ENCODE measurements around the gene ERICH2.

DNA sequence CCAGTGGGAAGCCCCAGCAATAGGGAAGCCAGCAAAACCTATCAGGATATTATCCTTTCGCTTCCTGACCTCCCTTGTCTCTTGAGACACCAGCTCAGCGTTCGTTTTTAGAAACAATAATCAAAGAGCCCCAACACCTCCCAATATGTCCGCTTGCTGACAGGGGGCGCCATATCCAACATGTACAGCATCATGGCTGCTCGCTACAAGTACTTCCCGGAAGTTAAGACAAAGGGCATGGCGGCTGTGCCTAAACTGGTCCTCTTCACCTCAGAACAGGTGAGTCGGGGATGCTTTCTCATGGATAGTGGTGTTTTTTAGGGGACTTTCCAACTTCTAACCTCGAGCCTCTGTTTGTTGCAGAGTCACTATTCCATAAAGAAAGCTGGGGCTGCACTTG lies 75.2 kb downstream of the ERICH2 start:
- TF ChIP-seq, protein P1, sequence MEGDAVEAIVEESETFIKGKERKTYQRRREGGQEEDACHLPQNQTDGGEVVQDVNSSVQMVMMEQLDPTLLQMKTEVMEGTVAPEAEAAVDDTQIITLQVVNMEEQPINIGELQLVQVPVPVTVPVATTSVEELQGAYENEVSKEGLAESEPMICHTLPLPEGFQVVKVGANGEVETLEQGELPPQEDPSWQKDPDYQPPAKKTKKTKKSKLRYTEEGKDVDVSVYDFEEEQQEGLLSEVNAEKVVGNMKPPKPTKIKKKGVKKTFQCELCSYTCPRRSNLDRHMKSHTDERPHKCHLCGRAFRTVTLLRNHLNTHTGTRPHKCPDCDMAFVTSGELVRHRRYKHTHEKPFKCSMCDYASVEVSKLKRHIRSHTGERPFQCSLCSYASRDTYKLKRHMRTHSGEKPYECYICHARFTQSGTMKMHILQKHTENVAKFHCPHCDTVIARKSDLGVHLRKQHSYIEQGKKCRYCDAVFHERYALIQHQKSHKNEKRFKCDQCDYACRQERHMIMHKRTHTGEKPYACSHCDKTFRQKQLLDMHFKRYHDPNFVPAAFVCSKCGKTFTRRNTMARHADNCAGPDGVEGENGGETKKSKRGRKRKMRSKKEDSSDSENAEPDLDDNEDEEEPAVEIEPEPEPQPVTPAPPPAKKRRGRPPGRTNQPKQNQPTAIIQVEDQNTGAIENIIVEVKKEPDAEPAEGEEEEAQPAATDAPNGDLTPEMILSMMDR (IDR thresholded peaks at IDR 0.05) = no peak
- TF ChIP-seq POLR2AphosphoS5 (IDR thresholded peaks at IDR 0.05; ENCODE audit: insufficient read depth in 1 of 2, low read depth in 1 of 2) = no peak
- TF ChIP-seq POLR2A (IDR thresholded peaks at IDR 0.05) = no peak
